GM12878 (cell line): ENCODE measurements around the gene CRYAA. TPM values are rescaled to one million over a fixed set of nuclear protein-coding genes. Genes with fewer than 3 reads are reported as not detected.

ENCODE experiments used
- ATAC-seq: fragments of 200-7000 bp; cut with Tn5 transposase; 3 replicates; pipeline ENCODE4 v1.9.1; 2020; ENCODE audit warnings: mild to moderate bottlenecking, moderate library complexity
- BruUV-seq: library from RNA; stranded (reverse); fragments of 400-500 nt; replicated peaks from 2 replicates; lab custom pipeline; 2021; lab: Mats Ljungman, UMichigan
- CTCF ChIA-PET: fragments of 300-600 bp; sonication (Branson Sonifier 250); formaldehyde crosslinking; extraction: SDS; loops from one replicate; lab custom pipeline; 2021; ENCODE audit warnings: inconsistent platforms; lab: Yijun Ruan, JAX
- POLR2A ChIA-PET: fragments of 350-600 bp; formaldehyde crosslinking; extraction: SDS; loops from one replicate; lab custom pipeline; 2021; ENCODE audit warnings: inconsistent platforms; lab: Charles Lee
- RAD21 ChIA-PET: fragments of 300-600 bp; sonication (Branson Sonifier 250); formaldehyde crosslinking; loops from one replicate; lab custom pipeline; 2023; ENCODE audit warnings: antibody characterized with exemption; ENCODE audit not compliant: unreplicated experiment; lab: Charles Lee
- SMC1A ChIA-PET: fragments of 300-600 bp; sonication (Branson Sonifier 250); formaldehyde crosslinking; loops from one replicate; lab custom pipeline; 2023; ENCODE audit not compliant: unreplicated experiment, uncharacterized antibody; lab: Charles Lee
- DNase-seq: peaks from one replicate; pipeline ENCODE4 v3.0.0-alpha.2; 2011; ENCODE audit warnings: low read depth, low spot score
- FAIRE-seq: peaks from 3 replicates; lab custom pipeline; 2011; peaks lifted over from hg19 to GRCh38; lab: Jason Lieb, UNC
- H2AFZ ChIP-seq: 2 replicates; pipeline ENCODE4 v1.6.0; 2011; ENCODE audit warnings: low read depth, low read length, control low read depth; ENCODE audit not compliant: control insufficient read depth
- H3K27ac ChIP-seq: 2 replicates; pipeline ENCODE4 v1.5.1; 2011; ENCODE audit warnings: control low read depth; ENCODE audit not compliant: control insufficient read depth, insufficient read depth
- H3K27me3 ChIP-seq, 2 experiments: replicated peaks in 1 of 2; 2 replicates each; pipeline versions ENCODE4 v1.6.0 to v1.6.1; 2011; ENCODE audit warnings: low read length in 1 of 2; ENCODE audit not compliant: control insufficient read depth in 2 of 2, insufficient read depth in 2 of 2
- H3K36me3 ChIP-seq, 2 experiments: 2 replicates each; pipeline ENCODE4 v1.5.1; 2011; ENCODE audit warnings: low read length in 1 of 2; ENCODE audit not compliant: control insufficient read depth in 2 of 2, insufficient read depth in 2 of 2
- H3K4me1 ChIP-seq: 2 replicates; pipeline ENCODE4 v1.6.1; 2011; ENCODE audit warnings: mild to moderate bottlenecking, low read length, moderate library complexity, mixed read lengths; ENCODE audit not compliant: control insufficient read depth, insufficient read depth
- H3K4me2 ChIP-seq: 2 replicates; pipeline ENCODE4 v1.6.0; 2011; ENCODE audit warnings: control low read depth; ENCODE audit not compliant: control insufficient read depth, insufficient read depth
- H3K4me3 ChIP-seq: fragments of 200-600 bp; sonication (generic); 2 replicates; pipeline ENCODE4 v1.5.1; 2016
- H3K79me2 ChIP-seq: 2 replicates; pipeline ENCODE4 v1.6.0; 2011; ENCODE audit warnings: low read length; ENCODE audit not compliant: control insufficient read depth, insufficient read depth
- H3K9ac ChIP-seq: 2 replicates; pipeline ENCODE4 v1.8.0; 2011; ENCODE audit warnings: low read length, control low read depth, mixed read lengths; ENCODE audit not compliant: control insufficient read depth, insufficient read depth
- H3K9me3 ChIP-seq: replicated peaks from 3 replicates; pipeline ENCODE4 v1.5.1; 2011; ENCODE audit warnings: mild to moderate bottlenecking, low read length; ENCODE audit not compliant: control insufficient read depth, insufficient read depth
- H4K20me1 ChIP-seq: 2 replicates; pipeline ENCODE4 v1.6.0; 2011; ENCODE audit not compliant: control insufficient read depth, insufficient read depth
- CUX1 ChIP-seq: IDR thresholded peaks from 2 replicates; pipeline ENCODE4 v1.6.1; 2012; ENCODE audit warnings: improper control_type of control experiment, low read depth, low read length; ENCODE audit not compliant: insufficient replicate concordance
- FOXM1 ChIP-seq: IDR thresholded peaks from 2 replicates; pipeline ENCODE4 v1.6.1; 2012; ENCODE audit warnings: low read depth, mild to moderate bottlenecking, inconsistent platforms, low read length, moderate library complexity
- GATAD2B ChIP-seq: fragments of 450-650 bp; conservative IDR thresholded peaks from 2 replicates; pipeline ENCODE4 v1.6.1; 2017; ENCODE audit warnings: low read depth, mild to moderate bottlenecking, moderate library complexity
- MXI1 ChIP-seq: fragments of 150-350 bp; IDR thresholded peaks from 2 replicates; pipeline ENCODE4 v1.6.1; 2011; ENCODE audit warnings: low read depth, mild to moderate bottlenecking, inconsistent platforms, low read length, improper control_type of control experiment
- PAX5 ChIP-seq: IDR thresholded peaks from 2 replicates; pipeline ENCODE4 v1.6.1; 2011; ENCODE audit warnings: low read depth, low read length, borderline replicate concordance
- POLR2AphosphoS2 ChIP-seq: IDR thresholded peaks from 2 replicates; pipeline ENCODE4 v1.6.1; 2011; ENCODE audit warnings: low read depth, mild to moderate bottlenecking, low read length, improper control_type of control experiment, moderate library complexity
- RFX5 ChIP-seq: IDR thresholded peaks from 2 replicates; pipeline ENCODE4 v1.6.1; 2011; ENCODE audit warnings: low read depth, low read length, improper control_type of control experiment
- RUNX3 ChIP-seq: IDR thresholded peaks from 2 replicates; pipeline ENCODE4 v1.6.1; 2012; ENCODE audit warnings: low read length, inconsistent platforms
- SMAD5 ChIP-seq: IDR thresholded peaks from 2 replicates; pipeline ENCODE4 v1.6.1; 2016; ENCODE audit warnings: antibody characterized with exemption, low read depth
- TARDBP ChIP-seq: IDR thresholded peaks from 2 replicates; pipeline ENCODE4 v1.6.1; 2016; ENCODE audit warnings: borderline replicate concordance
- WGBS: methylation state at CpG from one replicate; pipeline ENCODE4 v1.1.6; 2016; ENCODE audit warnings: low lambda C conversion rate; ENCODE audit not compliant: insufficient replicate concordance, insufficient coverage; ENCODE audit errors: missing lambda C conversion rate; 5-methylcytosine and 5-hydroxymethylcytosine counted together
- in situ Hi-C: fragments of 300-500 bp; cut with MboI; formaldehyde crosslinking; loops from 9 replicates; pipeline ENCODE4 v1.14.3; 2018; ENCODE audit warnings: mixed read lengths
- intact Hi-C: fragments of 100-400 bp; cut with micrococcal nuclease; formaldehyde crosslinking; loops from one replicate; pipeline ENCODE4 v1.14.2; 2022; ENCODE audit not compliant: unreplicated experiment
- polyA plus RNA-seq, 11 experiments: library from polyadenylated mRNA; depleted of rRNA in 4 of 11; unstranded in 6 of 11; stranded (reverse) in 5 of 11; fragments of >200 nt; fragmentation: Nextera tagmentation in 4 of 11; fragmentation: Illumina TruSeq in 1 of 11; extraction: Ambion mirVana in 4 of 11; extraction: Trizol in 1 of 11; gene quantifications; 1 replicate in 1 of 11; 2 replicates in 10 of 11; pipeline versions ENCODE4 v1.2.1 to v1.2.3, GENCODE V29; 2011 to 2016; ENCODE audit warnings: inconsistent platforms in 2 of 11, missing spikeins in 2 of 11, low read depth in 1 of 11
- total RNA-seq, 4 experiments: library from RNA; depleted of rRNA in 3 of 4; stranded (reverse); fragments of >200 nt in 3 of 4; fragmentation: Illumina TruSeq in 1 of 4; extraction: Trizol in 1 of 4; gene quantifications; 2 replicates each; pipeline versions ENCODE4 v1.2.1 to v1.2.3, GENCODE V29; 2013 to 2021
- TF ChIP-seq, protein P1 (sequence below): IDR thresholded peaks from 2 replicates; pipeline ENCODE4 v1.6.1; 2012; ENCODE audit warnings: low read depth, low read length, improper control_type of control experiment

CRYAA gene
- total and polyA plus RNA-seq, 10 of the 15 experiments (the other 5 are each of a cell fraction or from before 2014, with no cell fraction given): not detected

DNA sequence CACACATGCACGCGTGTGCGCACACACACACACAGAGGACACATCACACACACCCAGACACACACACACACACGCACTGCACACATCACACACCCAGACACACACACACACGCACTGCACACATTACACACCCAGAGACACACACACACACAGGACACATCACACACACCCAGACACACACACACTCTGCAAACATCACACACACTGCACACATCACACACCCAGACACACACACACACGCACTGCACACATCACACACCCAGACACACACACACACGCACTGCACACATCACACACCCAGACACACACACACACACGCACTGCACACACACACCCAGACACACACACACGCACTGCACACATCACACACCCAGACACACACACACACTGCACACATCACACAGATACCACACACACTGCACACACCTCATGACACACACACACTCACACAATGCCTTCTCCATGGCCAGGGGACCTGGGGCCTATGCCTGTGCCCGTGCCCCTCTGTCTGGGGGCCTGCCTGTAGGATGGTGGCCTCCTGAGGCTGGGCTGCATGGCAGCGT lies 24.4 kb downstream of the CRYAA start:
- H3K4me3 ChIP-seq: no peak overlapping the region
- POLR2A ChIA-PET: no interaction called here
- no peaks in the 10 kb centered on the region for H4K20me1 ChIP-seq
- no peak overlapping the region for H2AFZ ChIP-seq
- RAD21 ChIA-PET: interaction anchor here (0.7 to 1.6 kb wide), 5 partner anchors 80 to 453 kb away, joined by 3 to 4 read pairs (median 3); no protein-coding TSS in a partner anchor
- FAIRE-seq: no peak
- H3K4me1 ChIP-seq: peaks cover 16% of the 10 kb centered on the region
- no peaks in the 10 kb centered on the region; the same call in 2 of the 3 replicates for H3K9me3 ChIP-seq
- intact Hi-C loops: no loop called here
- H3K9ac ChIP-seq: no peak overlapping the region
- CTCF ChIA-PET: interaction anchor here (0.8 to 2.1 kb wide), 2 partner anchors 160 to 452 kb away, joined by 3 to 7 read pairs; no protein-coding TSS in a partner anchor
- no peaks in the 10 kb centered on the region; a peak in 1 of 4 replicates for H3K27me3 ChIP-seq
- H3K4me2 ChIP-seq: no peak overlapping the region
- no peak overlapping the region for H3K27ac ChIP-seq
- BruUV-seq: no TSS peak
- no peaks in the 10 kb centered on the region for H3K79me2 ChIP-seq
- no peak for TF ChIP-seq FOXM1
- TF ChIP-seq PAX5: no peak
- TF ChIP-seq MXI1: no peak
- no peak for TF ChIP-seq RFX5
- no peak for TF ChIP-seq RUNX3
- TF ChIP-seq, protein P1, sequence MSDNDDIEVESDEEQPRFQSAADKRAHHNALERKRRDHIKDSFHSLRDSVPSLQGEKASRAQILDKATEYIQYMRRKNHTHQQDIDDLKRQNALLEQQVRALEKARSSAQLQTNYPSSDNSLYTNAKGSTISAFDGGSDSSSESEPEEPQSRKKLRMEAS: no peak
- no peak for TF ChIP-seq SMAD5
- TF ChIP-seq POLR2AphosphoS2: no peak
- TF ChIP-seq CUX1: no peak
- TF ChIP-seq TARDBP: no peak
- TF ChIP-seq GATAD2B: no peak
- SMC1A ChIA-PET: interaction anchor here (1.4 to 1.8 kb wide), 2 partner anchors 13 to 75 kb away, joined by 4 to 5 read pairs; no protein-coding TSS in a partner anchor
- H3K36me3 ChIP-seq: no peaks in the 10 kb centered on the region
- DNase-seq: no peak
- in situ Hi-C loops: no loop called here
- ATAC-seq: no peak
- 70% methylated on average over 9 of the region's 11 CpGs for WGBS
